ENCODE data around the gene KCNT2.

KCNT2 gene

DNA sequence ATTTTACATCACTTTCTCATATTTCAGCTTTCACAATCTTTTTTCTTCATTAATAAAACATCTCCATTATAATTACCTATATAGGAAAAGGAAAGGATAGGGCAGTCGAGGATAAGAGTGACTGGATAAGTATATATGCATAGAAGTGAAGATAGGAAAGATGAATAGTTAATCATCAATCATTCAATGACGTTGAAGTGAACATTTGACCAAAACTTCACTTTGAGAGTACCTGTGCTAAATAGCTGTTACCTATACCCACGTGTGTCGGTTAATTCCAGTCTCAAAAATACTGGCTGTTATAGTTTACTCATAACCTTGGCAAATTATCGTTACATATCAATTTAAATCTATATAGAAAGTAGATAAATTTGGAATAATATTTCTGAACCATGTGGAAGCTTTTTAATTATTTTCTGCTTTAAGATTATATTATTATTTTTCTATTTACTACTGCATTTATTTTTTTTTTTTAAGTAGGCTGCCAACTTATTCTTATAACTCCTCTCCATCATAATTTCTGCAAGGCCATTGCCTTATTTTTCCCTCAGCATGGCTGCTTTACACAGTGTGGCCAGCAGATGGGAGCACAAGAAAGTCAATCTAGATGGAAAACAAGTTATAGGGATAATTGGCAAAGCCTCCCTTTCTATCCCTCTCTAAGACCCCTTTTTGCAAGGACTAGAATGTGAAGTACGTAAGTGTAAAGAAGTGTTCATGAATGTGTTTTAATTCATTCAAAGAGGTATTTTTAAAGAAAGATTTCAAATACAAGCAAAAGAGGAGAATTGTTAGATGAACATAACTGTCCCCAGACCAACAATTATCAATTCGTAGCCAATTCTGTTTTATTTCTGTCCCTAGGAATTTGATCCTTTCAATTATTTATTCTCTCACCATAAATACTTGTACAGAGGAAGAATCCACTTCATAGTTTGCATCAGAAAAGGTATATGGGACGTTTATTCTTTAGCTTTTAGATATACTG is 290.4 kb downstream of the KCNT2 start:
- TF ChIP-seq, protein P1, sequence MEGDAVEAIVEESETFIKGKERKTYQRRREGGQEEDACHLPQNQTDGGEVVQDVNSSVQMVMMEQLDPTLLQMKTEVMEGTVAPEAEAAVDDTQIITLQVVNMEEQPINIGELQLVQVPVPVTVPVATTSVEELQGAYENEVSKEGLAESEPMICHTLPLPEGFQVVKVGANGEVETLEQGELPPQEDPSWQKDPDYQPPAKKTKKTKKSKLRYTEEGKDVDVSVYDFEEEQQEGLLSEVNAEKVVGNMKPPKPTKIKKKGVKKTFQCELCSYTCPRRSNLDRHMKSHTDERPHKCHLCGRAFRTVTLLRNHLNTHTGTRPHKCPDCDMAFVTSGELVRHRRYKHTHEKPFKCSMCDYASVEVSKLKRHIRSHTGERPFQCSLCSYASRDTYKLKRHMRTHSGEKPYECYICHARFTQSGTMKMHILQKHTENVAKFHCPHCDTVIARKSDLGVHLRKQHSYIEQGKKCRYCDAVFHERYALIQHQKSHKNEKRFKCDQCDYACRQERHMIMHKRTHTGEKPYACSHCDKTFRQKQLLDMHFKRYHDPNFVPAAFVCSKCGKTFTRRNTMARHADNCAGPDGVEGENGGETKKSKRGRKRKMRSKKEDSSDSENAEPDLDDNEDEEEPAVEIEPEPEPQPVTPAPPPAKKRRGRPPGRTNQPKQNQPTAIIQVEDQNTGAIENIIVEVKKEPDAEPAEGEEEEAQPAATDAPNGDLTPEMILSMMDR (conservative IDR thresholded peaks at IDR 0.05; ENCODE audit: control insufficient read depth, insufficient read depth, low read depth, low read length), result peak; percentile 64
- DNase-seq (ENCODE audit: low read depth), result peak; percentile 51

DNA sequence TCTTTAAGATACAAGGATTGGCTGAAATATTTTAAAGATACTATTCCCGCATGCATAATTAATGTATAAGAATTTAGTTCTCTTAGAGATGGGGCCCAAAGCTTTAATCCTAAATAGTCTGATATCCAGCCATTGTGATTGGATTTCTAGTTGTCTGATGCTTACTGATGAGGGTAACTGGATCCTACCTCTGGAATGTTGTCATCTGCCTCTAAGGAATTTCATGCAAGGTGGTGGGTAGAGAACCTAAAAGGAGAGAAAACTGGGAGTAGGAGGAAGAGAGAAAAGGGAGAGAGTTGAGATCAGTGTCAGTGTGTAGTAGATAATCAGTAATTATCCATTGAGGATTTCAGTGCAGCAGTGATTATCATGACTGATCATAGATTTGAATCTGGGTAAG is 295.5 kb downstream of the KCNT2 start:
- TF ChIP-seq, protein P1 (conservative IDR thresholded peaks at IDR 0.05; ENCODE audit: control insufficient read depth, insufficient read depth, low read depth, low read length), result no peak
- no peak overlapping the region for H3K4me3 ChIP-seq (ENCODE audit: control insufficient read depth, low read depth, low read length)
- DNase-seq (ENCODE audit: low read depth), result no peak

More for the DNA sequence above, 290.4 kb downstream of the KCNT2 start:
- no peak overlapping the region for H3K4me3 ChIP-seq (ENCODE audit: control insufficient read depth, low read depth, low read length)

DNA sequence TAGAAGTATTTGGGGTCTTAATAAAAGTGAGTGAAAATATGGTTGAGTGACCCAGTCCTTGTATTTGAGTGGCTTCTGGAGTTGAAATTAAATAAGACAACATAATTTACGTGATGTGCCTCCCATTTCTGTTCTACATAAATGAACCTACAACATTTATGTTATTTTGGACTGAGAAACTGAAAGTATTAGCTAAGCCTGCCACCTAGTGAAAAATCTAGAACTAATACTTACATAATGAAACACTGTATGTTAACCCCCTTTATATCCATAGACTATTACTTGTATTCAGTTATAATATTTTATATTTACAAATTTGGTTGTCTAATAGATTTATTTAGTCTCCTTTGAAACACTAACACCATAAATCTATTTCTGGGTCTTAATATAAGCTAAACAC is 298.9 kb downstream of the KCNT2 start:
- H3K4me3 ChIP-seq (ENCODE audit: control insufficient read depth, low read depth, low read length), result no peak overlapping the region
- peak; percentile 62 for DNase-seq (ENCODE audit: low read depth)
- TF ChIP-seq, protein P1 (conservative IDR thresholded peaks at IDR 0.05; ENCODE audit: control insufficient read depth, insufficient read depth, low read depth, low read length), result peak; percentile 37

DNA sequence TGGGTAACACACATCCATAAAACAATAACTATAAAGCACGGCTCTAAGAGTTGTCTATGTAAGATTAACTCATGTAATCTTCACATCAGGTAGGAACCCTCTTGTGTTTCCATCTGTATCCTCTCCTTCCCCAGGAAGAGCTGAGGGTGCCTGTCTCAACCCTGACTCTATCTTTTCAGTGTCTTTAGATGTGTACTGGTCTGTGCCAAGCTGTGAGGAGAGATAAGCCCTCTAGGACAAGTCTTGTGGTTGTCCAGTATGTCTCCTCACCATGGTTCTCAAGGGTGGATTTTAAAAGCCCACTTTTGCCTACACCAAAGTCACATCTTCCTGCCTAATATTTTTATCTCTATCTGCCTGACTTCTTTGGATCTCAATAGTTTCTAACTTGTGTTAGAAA is 300.1 kb downstream of the KCNT2 start:
- TF ChIP-seq, protein P1 (conservative IDR thresholded peaks at IDR 0.05; ENCODE audit: control insufficient read depth, insufficient read depth, low read depth, low read length), result no peak
- no peak overlapping the region for H3K4me3 ChIP-seq (ENCODE audit: control insufficient read depth, low read depth, low read length)
- no peak for DNase-seq (ENCODE audit: low read depth)

DNA sequence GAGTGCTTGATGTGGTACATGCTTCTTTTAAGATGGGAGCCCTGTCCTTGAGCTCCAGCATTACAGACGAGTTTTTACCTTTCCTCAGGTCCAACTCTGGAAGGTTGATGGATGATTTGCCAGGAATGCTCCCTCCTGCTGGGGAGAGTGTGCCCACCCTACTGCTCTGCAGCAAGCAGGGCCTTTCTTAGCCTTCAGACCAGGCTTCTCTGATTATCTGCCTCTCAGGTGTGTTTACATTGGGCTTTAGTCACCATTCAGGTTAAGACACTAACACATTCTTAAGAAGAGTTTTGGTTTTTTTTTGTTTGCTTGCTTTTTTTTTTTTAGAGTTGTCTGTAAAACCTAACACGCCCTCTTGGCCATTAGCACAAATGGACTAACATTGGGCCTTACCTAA is 301.8 kb downstream of the KCNT2 start:
- H3K4me3 ChIP-seq (ENCODE audit: control insufficient read depth, low read depth, low read length), result no peak overlapping the region
- TF ChIP-seq, protein P1 (conservative IDR thresholded peaks at IDR 0.05; ENCODE audit: control insufficient read depth, insufficient read depth, low read depth, low read length), result no peak
- DNase-seq (ENCODE audit: low read depth), result no peak

DNA sequence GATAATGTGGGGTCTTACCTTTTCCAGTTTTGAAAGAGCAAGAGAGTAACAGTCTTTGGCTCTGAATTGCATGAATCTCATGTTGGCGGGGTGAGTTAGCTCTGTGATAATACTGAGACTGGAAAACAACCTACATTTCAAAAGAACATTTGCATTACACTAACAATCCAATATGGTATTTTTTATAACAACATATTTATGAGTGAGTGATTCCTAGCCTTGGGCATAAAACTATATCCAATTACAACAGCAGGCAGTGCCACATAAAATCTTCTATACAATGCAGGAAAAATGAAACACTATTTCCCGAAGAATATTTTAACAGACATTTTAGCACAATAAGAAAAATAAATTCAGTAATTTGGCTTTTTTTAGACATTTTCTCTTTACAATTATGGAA is 303.0 kb downstream of the KCNT2 start:
- TF ChIP-seq, protein P1 (conservative IDR thresholded peaks at IDR 0.05; ENCODE audit: control insufficient read depth, insufficient read depth, low read depth, low read length), result no peak
- DNase-seq (ENCODE audit: low read depth), result no peak
- no peak overlapping the region for H3K4me3 ChIP-seq (ENCODE audit: control insufficient read depth, low read depth, low read length)
